Common myeloid progenitor, CD34-positive (primary cell): ENCODE data around the gene ADIPOR2.

Experiments used
- CTCF ChIA-PET: fragments of 350-600 bp; sonication (Branson Sonifier 250); formaldehyde crosslinking; loops from one replicate; lab custom pipeline; 2021; ENCODE audit warnings: antibody characterized with exemption; lab: Charles Lee
- POLR2A ChIA-PET: fragments of 350-600 bp; sonication (Branson Sonifier 250); formaldehyde crosslinking; loops from one replicate; lab custom pipeline; 2021; ENCODE audit warnings: antibody characterized with exemption; lab: Charles Lee
- DNase-seq, 3 donors: peaks; one replicate each; pipeline versions ENCODE4 v3.0.0 to v3.0.0-alpha.2; 2013
- H3K27ac ChIP-seq, 2 experiments: 1 replicate in 1 of 2; 2 replicates in 1 of 2; pipeline ENCODE4 v1.7.0; 2013; ENCODE audit warnings: inconsistent platforms in 2 of 2, low read length in 2 of 2, mild to moderate bottlenecking in 2 of 2, low read depth in 1 of 2, moderate library complexity in 1 of 2; ENCODE audit not compliant: severe bottlenecking in 2 of 2, insufficient read depth in 1 of 2, poor library complexity in 1 of 2
- H3K27me3 ChIP-seq, 5 experiments: replicated peaks in 2 of 5; 1 replicate in 3 of 5; 2 replicates in 2 of 5; pipeline versions ENCODE4 v1.6.1 to v1.7.0; 2013; ENCODE audit warnings: low read length in 4 of 5, mild to moderate bottlenecking in 2 of 5, moderate library complexity in 2 of 5, inconsistent platforms in 1 of 5; ENCODE audit not compliant: insufficient read depth in 5 of 5, control insufficient read depth in 4 of 5
- H3K36me3 ChIP-seq, 4 experiments: 1 replicate in 2 of 4; 2 replicates in 2 of 4; pipeline versions ENCODE4 v1.6.1 to v1.7.0; 2013; ENCODE audit warnings: low read length in 3 of 4, control low read depth in 1 of 4, mild to moderate bottlenecking in 1 of 4; ENCODE audit not compliant: control insufficient read depth in 4 of 4, insufficient read depth in 4 of 4
- H3K4me1 ChIP-seq, 4 experiments: 1 replicate in 3 of 4; 2 replicates in 1 of 4; pipeline versions ENCODE4 v1.6.1 to v1.7.1; 2013; ENCODE audit warnings: low read length in 3 of 4, mild to moderate bottlenecking in 3 of 4, control low read depth in 1 of 4, inconsistent platforms in 1 of 4, moderate library complexity in 1 of 4; ENCODE audit not compliant: control insufficient read depth in 4 of 4, insufficient read depth in 4 of 4; ENCODE audit errors: control extremely low read depth in 1 of 4
- H3K4me3 ChIP-seq, 7 experiments: 1 replicate in 4 of 7; 2 replicates in 3 of 7; pipeline versions ENCODE4 v1.5.1 to v1.7.0; 2013; ENCODE audit warnings: mild to moderate bottlenecking in 7 of 7, low read length in 6 of 7, moderate library complexity in 6 of 7, inconsistent platforms in 2 of 7, low read depth in 2 of 7, control low read depth in 1 of 7; ENCODE audit not compliant: insufficient read depth in 4 of 7, control insufficient read depth in 1 of 7; ENCODE audit errors: extremely low read depth in 1 of 7
- H3K9me3 ChIP-seq, 5 experiments: 1 replicate in 4 of 5; 2 replicates in 1 of 5; pipeline versions ENCODE4 v1.6.1 to v1.7.1; 2013; ENCODE audit warnings: low read length in 4 of 5, mild to moderate bottlenecking in 2 of 5, inconsistent platforms in 1 of 5, low read depth in 1 of 5, moderate library complexity in 1 of 5; ENCODE audit not compliant: control insufficient read depth in 4 of 5, insufficient read depth in 2 of 5; ENCODE audit errors: control extremely low read depth in 1 of 5
- WGBS: methylation state at CpG from one replicate; pipeline ENCODE4 v1.1.5; 2013; ENCODE audit not compliant: insufficient coverage; 5-methylcytosine and 5-hydroxymethylcytosine counted together

Gene ADIPOR2

DNA sequence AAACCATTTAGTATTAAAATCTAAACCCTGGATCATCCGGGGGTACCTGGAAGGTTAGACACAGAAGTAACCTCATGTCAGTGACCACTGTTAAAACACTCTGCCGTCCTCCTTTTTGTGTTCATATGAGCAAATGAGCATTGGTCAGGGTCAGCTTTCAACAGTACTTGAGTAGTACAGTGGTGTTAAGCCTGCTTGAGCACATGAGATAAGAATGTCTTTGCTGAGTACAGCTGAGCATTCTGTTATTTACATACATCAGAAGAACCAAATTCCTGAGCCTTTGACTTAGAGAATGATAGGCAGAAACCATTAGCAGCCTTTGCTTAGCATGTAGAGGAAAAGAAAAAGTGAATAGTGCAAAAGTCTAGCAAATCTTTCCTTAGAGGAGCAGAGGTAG, 90.9 kb downstream of the ADIPOR2 start:
- Histone ChIP-seq H3K9me3 (no peaks in the 10 kb centered on the region), H3K36me3 (peaks cover 12 to 70% (median 40%) of the 10 kb centered on the region in 4 experiments), H3K27me3 (no peaks in the 10 kb centered on the region), H3K27ac (no peak overlapping the region), H3K4me1 (no peaks in the 10 kb centered on the region), H3K4me3 (no peak overlapping the region)
- WGBS = no CpG with 5 or more reads among the region's 2 CpGs
- DNase-seq = no peak
- CTCF ChIA-PET = interaction anchor here (0.7 to 1.8 kb wide), 7 partner anchors 9 to 158 kb away, joined by 3 to 6 read pairs (median 4); no protein-coding TSS in a partner anchor
- POLR2A ChIA-PET = interaction anchor here (1.0 kb wide), 1 partner anchor 91 kb away, joined by 3 read pairs; the partner anchor contains the start of gene ADIPOR2

DNA sequence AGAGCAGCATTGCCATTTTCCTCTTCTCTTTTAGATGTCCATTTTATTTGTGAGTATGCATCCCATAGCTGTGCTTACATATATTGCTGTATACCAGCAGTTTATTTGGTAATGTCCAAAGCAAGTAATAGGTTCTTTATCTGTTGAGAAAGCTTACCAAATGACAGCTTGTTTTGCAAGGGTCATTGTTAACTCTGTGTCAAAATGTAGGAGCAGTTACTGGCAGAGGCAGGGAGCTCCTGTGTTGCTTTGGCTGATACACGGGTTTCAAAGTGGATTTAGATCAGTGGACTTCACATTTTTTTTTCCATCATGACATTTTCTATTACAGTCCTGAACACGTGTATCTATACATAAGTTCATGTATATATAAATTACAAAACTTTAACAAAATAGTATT, 91.3 kb downstream of the ADIPOR2 start:
- Histone ChIP-seq H3K9me3 (no peaks in the 10 kb centered on the region), H3K4me1 (no peaks in the 10 kb centered on the region), H3K27me3 (no peaks in the 10 kb centered on the region), H3K27ac (no peak overlapping the region), H3K4me3 (no peak overlapping the region), H3K36me3 (peaks cover 12 to 74% (median 42%) of the 10 kb centered on the region in 4 experiments)
- no CpG with 5 or more reads among the region's 2 CpGs for WGBS
- ChIA-PET POLR2A (no interaction called here), CTCF (interaction anchor here (0.9 to 1.8 kb wide), 5 partner anchors 9 to 148 kb away, joined by 3 to 6 read pairs (median 5); no protein-coding TSS in a partner anchor)
- DNase-seq = no peak

DNA sequence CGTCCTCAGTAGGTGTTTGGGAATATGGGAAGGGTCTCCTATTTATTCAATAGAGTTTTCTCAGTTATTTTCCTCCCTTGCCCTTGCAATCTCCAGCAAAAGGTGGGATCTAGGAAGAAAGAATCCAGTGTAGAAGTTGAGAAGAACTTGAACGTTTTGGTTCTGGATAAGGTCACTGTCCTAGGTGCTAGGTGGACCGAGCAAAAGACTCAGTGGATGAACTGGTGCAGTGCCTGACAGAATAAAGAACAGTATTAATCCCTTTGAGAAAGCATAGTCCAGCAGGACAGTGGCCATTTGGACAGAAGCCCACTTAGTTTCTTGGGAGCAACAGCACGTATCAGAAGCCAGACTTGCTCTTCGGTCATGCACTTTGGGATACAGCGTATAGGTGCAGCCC, 96.8 kb downstream of the ADIPOR2 start:
- Histone ChIP-seq H3K4me3 (no peak overlapping the region), H3K36me3 (peaks cover 9 to 48% (median 24%) of the 10 kb centered on the region in 4 experiments), H3K27me3 (no peaks in the 10 kb centered on the region), H3K9me3 (no peaks in the 10 kb centered on the region), H3K27ac (no peak overlapping the region), H3K4me1 (peaks cover 0 to 10% (median 4%) of the 10 kb centered on the region in 4 experiments)
- ChIA-PET POLR2A (no interaction called here), CTCF (interaction anchor here (0.9 to 8.7 kb wide), 5 partner anchors 10 to 154 kb away, joined by 3 to 268 read pairs (median 5); partner anchors contain the start of gene WNT5B)
- 80% methylated on average over 5 of the region's 6 CpGs for WGBS
- DNase-seq = no peak

DNA sequence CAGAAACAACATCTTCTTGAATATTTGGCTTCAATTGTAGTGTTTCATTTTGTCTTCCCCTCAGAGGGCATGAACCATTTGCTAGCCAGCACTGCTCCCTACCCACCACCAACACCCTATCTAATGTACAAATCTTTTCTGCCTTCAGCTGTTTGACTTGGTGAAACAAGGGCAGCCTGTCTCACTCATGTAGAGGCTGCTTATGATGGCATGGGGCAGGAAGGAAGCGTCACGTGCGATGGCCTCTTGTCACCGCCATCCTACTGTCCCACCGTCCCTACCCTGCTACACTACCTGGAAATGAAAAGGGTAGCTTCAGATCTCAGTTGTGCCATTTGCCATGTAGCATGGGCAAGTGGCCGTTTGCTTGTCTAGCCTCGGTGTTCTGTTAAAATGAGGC, 99.6 kb downstream of the ADIPOR2 start:
- H3K27me3 ChIP-seq = no peaks in the 10 kb centered on the region
- H3K9me3 ChIP-seq = no peaks in the 10 kb centered on the region
- ChIA-PET POLR2A (interaction anchor here (1.2 to 1.3 kb wide), 2 partner anchors 129 to 138 kb away, joined by 3 to 4 read pairs; no protein-coding TSS in a partner anchor), CTCF (interaction anchor here (0.7 to 8.7 kb wide), 22 partner anchors 9 to 186 kb away, joined by 3 to 268 read pairs (median 5); partner anchors contain the start of genes CACNA2D4 and WNT5B)
- peaks cover 0 to 10% (median 4%) of the 10 kb centered on the region in 4 experiments for H3K4me1 ChIP-seq
- DNase-seq = peak in 1 of 3 donors; percentile 23
- WGBS = 63% methylated on average over 7 of the region's 7 CpGs
- peaks cover 2 to 28% (median 15%) of the 10 kb centered on the region in 4 experiments for H3K36me3 ChIP-seq
- H3K27ac ChIP-seq = no peak overlapping the region
- H3K4me3 ChIP-seq = no peak overlapping the region

DNA sequence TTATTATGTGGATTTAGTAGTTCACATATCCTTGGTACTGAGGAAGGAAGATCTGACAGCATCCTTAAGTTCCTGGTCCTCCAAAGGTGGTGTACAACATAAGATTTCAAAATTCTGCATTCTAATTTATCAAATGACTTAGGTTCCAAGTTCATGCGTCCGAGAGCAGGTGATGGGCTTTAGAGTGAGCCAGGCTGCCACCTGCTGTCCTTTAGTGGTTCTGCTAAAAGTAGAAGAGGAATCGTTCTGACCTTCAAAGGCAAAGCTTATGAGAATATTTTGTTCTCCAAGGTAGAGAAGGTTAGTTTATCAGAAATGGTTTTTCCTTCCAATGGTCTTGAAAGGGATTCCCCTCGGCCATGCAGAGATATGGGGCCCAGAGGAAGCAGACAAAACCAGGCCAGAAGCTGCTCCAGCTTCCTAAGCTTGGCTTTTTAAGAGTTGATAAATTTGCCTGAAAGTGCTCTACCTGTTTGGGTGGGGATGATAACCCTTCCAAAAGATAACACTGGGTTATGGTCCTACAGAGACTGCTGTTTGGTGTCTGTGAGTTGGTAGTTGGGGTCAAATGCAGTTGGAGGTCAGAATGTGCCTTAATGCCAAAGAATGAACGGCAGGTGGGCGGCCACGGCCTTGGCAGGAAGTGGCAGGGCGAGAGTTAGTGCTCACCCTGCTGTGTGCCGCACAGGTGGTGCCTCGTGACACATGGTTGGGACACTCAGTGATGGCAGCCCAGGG, 100.4 kb downstream of the ADIPOR2 start:
- Histone ChIP-seq H3K27me3 (no peaks in the 10 kb centered on the region), H3K9me3 (no peaks in the 10 kb centered on the region), H3K36me3 (peaks cover 0 to 20% (median 7%) of the 10 kb centered on the region in 4 experiments), H3K4me1 (peaks cover 0 to 17% (median 11%) of the 10 kb centered on the region in 4 experiments), H3K4me3 (no peak overlapping the region), H3K27ac (no peak overlapping the region)
- 39% methylated on average over 10 of the region's 10 CpGs for WGBS
- DNase-seq = peak; percentile 75 to 88 (median 82)
- ChIA-PET POLR2A (interaction anchor here (0.6 to 1.3 kb wide), 4 partner anchors 37 to 139 kb away, joined by 3 to 4 read pairs (median 3); partner anchors contain the start of gene ADIPOR2), CTCF (interaction anchor here (0.7 to 8.7 kb wide), 31 partner anchors 8 to 187 kb away, joined by 3 to 268 read pairs (median 4); partner anchors contain the start of gene WNT5B)

DNA sequence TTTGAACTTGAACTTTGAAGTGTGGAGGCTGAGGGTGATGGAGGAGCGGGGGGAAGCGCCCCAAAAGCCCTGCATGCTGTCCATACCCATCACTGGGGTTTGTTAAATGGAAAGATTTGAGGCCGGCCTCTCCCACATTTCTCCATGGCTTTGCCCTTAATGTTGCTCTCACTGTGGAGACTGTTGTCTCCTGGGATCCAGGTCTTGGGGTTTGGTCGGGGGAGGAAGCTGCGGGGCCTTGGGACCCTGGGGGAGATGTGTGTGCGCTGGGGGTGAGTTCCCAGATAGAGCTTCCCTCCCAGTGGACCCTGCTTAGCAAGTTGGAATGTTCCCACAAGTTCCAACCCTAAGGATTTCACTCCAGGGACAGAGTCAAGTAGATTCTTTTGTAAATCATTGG, 101.5 kb downstream of the ADIPOR2 start:
- ChIA-PET POLR2A (no interaction called here), CTCF (interaction anchor here (0.6 to 8.7 kb wide), 14 partner anchors 9 to 164 kb away, joined by 3 to 268 read pairs (median 4); partner anchors contain the start of gene WNT5B)
- H3K4me1 ChIP-seq = peaks cover 0 to 28% (median 22%) of the 10 kb centered on the region in 4 experiments
- no peak overlapping the region for H3K4me3 ChIP-seq
- 100% methylated on average over 3 of the region's 6 CpGs for WGBS
- peaks cover 0 to 10% (median 2%) of the 10 kb centered on the region in 4 experiments for H3K36me3 ChIP-seq
- H3K27ac ChIP-seq = no peak overlapping the region
- no peaks in the 10 kb centered on the region for H3K27me3 ChIP-seq
- no peaks in the 10 kb centered on the region for H3K9me3 ChIP-seq
- no peak for DNase-seq
